HL-60 (cell line): ENCODE results near the gene MIDN.

Experiments
- CTCF ChIP-seq: IDR thresholded peaks from one replicate; pipeline ENCODE4 v1.5.1; 2011; ENCODE audit warnings: low read length, control low read depth, inconsistent platforms; ENCODE audit not compliant: insufficient read depth
- GABPA ChIP-seq: IDR thresholded peaks from 2 replicates; pipeline ENCODE4 v1.6.1; 2012; ENCODE audit warnings: low read depth
- POLR2AphosphoS5 ChIP-seq: IDR thresholded peaks from 2 replicates; pipeline ENCODE4 v1.6.1; 2012; ENCODE audit warnings: low read depth
- REST ChIP-seq: IDR thresholded peaks from 2 replicates; pipeline ENCODE4 v1.6.1; 2012; ENCODE audit warnings: low read depth; ENCODE audit not compliant: insufficient replicate concordance
- SPI1 ChIP-seq: IDR thresholded peaks from 2 replicates; pipeline ENCODE4 v1.6.1; 2012; ENCODE audit warnings: low read depth, mild to moderate bottlenecking, borderline replicate concordance

GRCh38 chr19:1302533-1303239, 54.3 kb downstream of the MIDN start:
- TF ChIP-seq CTCF = no peak
- TF ChIP-seq GABPA = no peak
- no peak for TF ChIP-seq REST
- TF ChIP-seq POLR2AphosphoS5 = no peak
- TF ChIP-seq SPI1 = no peak
